HEK293T (cell line): ENCODE data around the gene CREBZF.

ENCODE experiments used
- FOXA1 ChIP-seq: fragments of 450-650 bp; IDR thresholded peaks from 2 replicates; pipeline ENCODE4 v1.6.1; 2016; ENCODE audit warnings: mild to moderate bottlenecking
- NFRKB ChIP-seq: fragments of 450-650 bp; IDR thresholded peaks from 2 replicates; pipeline ENCODE4 v1.6.1; 2016; ENCODE audit warnings: mild to moderate bottlenecking, moderate library complexity
- SP1 ChIP-seq: fragments of 450-650 bp; IDR thresholded peaks from 2 replicates; pipeline ENCODE4 v1.6.1; 2017
- SUZ12 ChIP-seq: fragments of 450-650 bp; IDR thresholded peaks from 2 replicates; pipeline ENCODE4 v1.6.1; 2016; ENCODE audit warnings: mild to moderate bottlenecking
- ZNF384 ChIP-seq: fragments of 450-650 bp; IDR thresholded peaks from 2 replicates; pipeline ENCODE4 v1.6.1; 2016

DNA sequence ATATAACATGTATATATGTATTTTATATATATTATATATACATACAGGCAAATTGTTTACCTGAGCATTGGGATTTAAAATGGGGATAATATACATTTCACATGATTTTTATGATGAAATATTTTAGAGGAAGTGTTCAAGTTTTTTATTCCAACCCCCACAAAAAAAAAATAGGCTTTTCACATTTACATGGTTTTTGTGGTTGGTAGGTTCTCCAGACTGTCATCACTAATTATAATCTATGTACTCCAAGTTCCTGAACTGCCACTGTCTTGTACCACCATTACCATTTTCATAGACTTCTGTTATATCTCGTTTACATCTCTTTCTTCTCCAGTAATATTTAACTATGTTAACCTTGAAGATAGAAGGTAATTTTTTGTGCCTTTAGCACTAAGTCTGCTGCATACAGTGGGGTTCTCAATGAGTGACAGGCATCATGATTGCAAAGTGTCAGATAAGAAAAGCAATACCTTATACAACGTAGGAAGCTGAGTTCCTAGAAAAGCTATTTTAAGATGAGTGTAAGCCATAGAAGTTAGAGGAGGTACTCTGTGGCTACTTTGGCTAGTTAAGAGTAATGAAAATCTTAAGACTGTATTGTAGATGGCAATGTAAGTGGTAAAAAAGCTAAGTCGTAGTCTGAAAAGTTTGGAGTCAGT is 12.0 kb downstream of the CREBZF start:
- TF ChIP-seq ZNF384 = no peak
- no peak for TF ChIP-seq FOXA1
- TF ChIP-seq SP1 = no peak
- no peak for TF ChIP-seq SUZ12
- no peak for TF ChIP-seq NFRKB
